GM19372 (cell line): ENCODE measurements around the gene SLC44A3.
"Not testable (repeated sequence)": the region's sequence is repeated elsewhere in the genome, so short reads cannot be mapped to it uniquely, and the experiment has no call there.

ENCODE experiments used
- ATAC-seq: cut with Tn5 transposase; IDR thresholded peaks from one replicate; pipeline ENCODE4 v1.9.1; 2021; ENCODE audit warnings: mild to moderate bottlenecking, low read depth, moderate library complexity; ENCODE audit not compliant: unreplicated experiment

Gene SLC44A3

GRCh38 chr1:94927405-94928175, 107.4 kb downstream of the SLC44A3 start:
- peak; percentile 7 for ATAC-seq

GRCh38 chr1:94928293-94928939, 108.3 kb downstream of the SLC44A3 start:
- ATAC-seq: no peak

DNA sequence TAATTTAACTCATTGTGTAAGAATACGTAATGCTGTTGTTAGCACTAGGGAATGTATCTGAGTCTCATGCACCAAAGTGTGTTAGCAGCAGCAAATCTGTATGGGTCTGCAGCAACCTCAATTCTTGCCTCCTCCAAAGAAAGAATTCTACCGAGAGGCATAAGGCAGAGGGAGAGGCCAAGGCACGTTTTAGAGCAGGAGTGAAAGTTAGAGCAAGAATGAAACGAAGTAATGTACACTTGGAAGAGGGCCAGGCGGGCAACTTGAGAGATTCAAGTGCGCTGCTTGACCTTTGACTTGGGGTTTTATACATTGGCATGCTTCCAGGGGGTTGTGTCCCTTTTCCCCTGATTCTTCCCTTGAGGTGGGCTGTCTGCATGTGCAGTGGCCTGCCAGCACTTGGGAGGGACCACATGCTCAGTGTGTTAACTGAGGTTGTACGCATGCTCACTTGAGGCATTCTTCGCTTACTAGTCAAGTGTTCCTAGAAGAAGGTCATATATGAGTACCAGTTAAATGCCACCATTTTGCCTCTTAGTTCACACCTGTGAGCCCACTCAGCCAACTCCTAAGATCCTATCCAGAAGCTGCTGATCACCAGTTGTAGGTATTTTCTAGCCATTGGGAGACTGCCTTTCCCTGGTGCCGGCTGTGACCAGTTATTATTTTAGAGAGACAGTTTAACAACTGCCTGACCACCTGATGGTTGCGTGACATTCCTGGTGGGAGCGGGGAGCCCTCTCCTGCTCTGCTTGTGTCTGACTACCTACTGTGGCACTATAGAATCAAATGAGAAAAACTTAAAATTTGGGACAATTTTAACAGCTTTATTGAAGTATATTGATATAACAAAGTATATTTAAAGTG, 109.4 kb downstream of the SLC44A3 start:
- no peak for ATAC-seq

DNA sequence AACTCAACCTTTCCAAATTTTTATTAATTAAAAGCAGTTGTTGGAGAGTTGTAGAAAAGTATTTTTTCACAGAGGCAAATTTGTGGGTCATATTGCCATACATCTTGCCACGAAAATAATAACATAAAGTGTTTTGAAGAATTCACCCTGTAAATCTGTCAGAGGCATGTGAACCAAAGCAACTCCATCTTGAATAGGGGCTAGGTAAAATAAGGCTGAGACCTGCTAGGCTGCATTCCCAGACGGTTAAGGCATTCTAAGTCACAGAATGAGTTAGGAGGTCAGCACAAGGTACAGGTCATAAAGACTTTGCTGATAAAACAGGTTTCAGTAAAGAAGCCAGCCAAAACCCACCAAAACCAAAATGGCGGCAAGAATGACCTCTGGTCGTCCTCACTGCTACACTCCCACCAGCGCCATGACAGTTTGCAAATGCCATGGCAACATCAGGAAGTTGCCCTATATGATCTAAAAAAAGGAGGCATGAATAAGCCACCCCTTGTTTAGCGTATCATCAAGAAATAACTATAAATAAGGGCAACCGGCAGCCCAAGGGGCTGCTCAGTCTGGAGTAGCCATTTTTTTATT, 111.2 kb downstream of the SLC44A3 start:
- ATAC-seq: no peak

DNA sequence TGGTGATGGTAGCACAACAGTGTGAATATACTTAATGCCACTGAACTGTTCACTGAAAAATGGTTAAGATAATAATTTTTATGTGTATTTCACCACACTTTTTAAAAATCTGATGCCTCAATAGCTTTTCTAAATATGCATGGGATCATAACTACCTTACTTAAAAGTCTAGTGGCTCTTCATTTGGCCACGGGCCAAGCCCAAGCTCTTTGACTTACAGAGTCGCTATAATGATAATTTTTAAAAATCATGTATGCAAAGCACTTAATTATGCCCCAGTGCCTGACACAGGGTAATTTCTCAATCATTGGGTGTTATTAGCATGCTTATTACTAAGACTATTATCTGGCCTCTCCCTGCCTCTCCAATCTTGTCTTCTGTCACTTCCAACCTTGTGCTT, 114.4 kb downstream of the SLC44A3 start:
- ATAC-seq: no peak

GRCh38 chr1:94935034-94935433, 114.9 kb downstream of the SLC44A3 start:
- ATAC-seq: no peak

- no peak for ATAC-seq
Measured at GRCh38 chr1:94935476-94935875, 115.3 kb downstream of the SLC44A3 start.

DNA sequence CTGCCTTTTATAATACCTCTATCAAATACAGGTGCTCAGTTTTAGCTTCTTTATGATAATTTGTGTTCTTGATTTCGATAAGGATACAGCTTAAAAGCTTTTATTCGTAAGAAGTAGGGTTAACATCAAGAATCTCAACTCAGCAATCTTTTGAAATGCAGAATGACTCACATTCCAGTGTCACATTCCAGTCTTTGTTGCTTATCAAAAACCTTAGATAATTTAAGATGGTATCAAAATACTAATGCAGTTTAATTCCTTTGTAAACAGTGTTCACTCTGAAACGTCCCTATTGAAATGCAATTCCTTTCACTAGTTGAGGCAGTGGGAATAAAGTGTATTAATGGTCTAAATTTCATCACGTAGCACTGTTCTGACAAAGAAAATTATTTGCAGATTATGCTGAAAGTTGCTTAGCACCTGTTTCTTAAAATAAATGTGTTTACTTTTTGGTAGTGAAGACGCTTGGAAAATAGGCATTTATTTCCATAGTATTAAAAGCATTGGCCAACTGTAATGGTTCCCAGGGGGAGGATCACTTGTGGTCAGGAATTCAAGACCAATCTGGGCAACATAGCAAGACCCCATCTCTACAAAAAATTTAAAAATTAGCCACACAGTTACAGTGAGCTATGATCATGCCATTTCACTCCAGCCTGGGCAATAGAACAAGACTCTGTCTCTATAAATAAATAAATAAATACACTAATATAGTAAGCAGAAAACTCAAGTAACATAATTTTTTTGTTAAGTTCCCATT, 116.9 kb downstream of the SLC44A3 start:
- no peak for ATAC-seq

GRCh38 chr1:94937820-94938219, 117.7 kb downstream of the SLC44A3 start:
- no peak for ATAC-seq

DNA sequence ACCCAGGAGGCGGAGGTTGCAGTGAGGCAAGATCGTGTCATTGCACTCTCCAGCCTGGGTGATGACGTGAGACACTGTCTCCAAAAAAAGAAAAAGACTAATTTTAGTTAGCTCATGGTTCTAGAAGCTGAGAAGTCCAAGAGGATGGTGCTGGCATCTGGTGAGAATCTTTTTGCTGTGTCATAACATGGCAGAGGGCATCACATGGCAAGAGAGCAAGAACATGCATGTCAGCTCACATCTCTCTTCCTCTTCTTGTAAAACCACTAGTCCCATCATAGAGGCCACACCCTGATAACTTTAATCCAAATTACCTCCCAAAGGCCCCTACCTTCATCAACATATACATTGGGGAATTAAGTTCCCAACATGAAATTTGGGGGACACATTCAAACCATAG, 120.6 kb downstream of the SLC44A3 start:
- no peak for ATAC-seq

DNA sequence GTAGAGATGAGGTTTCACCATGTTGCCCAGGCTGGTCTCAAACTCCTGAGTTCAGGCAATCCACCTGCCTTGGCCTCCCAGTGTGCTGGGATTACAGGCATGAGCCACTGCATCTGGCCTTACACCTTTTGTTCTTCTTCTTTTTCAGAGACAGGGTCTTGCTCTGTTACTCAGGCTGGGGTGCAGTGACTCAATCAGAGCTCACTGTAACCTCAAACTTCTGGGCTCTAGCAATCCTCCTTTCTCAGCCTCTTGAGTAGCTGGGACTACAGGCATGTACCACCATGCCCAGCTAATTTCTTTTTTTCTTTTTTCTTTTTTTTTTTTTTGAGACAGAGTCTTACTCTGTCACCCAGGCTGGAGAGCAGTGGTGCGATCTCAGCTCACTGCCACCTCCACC, 121.3 kb downstream of the SLC44A3 start:
- ATAC-seq: not testable (repeated sequence)

DNA sequence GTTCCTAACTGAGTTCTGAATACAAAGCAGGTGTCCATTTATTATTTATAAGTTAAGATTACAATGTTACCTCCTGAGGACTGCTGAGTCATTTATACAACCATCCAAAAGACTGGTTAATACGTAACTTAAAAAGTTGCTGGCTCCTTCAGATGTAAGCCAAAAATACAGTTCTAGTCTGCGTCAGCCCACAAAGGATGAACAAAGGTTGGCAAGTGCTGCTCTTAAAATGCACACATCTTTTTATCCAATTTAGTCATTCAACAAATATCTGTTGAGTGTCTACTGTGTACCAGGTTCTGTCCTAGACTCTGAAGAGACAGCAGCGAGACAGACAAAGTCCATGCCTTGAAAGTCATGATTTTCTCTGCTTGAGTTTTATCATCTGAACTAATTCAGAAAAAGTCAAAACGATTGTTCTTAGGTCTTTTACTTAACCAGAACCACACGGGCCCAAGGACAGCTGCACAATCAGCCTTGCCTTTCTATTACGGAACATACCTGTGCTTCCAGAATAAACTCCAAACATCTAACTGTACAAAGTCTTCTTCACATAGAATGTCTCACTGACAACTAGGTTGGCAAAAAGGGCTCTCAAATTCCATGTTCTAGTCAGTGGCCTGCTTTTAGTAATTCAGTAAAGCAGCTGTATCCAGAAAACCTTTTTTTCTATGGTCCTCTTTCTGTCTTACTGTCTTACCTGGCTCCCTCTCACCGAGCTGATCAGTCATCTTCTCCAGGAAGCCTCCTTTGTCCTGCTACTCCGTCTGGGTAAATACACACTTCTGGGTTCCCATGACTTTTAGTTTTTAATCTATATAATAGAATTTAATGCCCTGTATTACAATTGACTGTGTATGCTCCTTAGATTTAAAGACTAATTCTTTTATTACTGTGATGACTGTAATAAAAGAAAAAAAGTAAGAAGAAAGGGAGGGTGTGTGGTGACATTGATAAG, 122.3 kb downstream of the SLC44A3 start:
- ATAC-seq: no peak
